DOHH2 (cell line): ENCODE measurements around the gene CBLC.

Source experiments
- H3F3A ChIP-seq: fragments of 200-600 bp; sonication (generic), shearing (Covaris generic); 2 replicates; pipeline ENCODE4 v1.6.0; 2016; ENCODE audit warnings: antibody characterized with exemption, mild to moderate bottlenecking; ENCODE audit not compliant: control insufficient read depth, insufficient read depth
- H3K27ac ChIP-seq: fragments of 200-600 bp; sonication (generic); 2 replicates; pipeline ENCODE4 v1.5.1; 2014; ENCODE audit warnings: low read depth, mild to moderate bottlenecking, low read length, moderate library complexity
- H3K27me3 ChIP-seq: fragments of 200-600 bp; sonication (generic); 2 replicates; pipeline ENCODE4 v1.6.1; 2014; ENCODE audit warnings: mild to moderate bottlenecking, low read length, mixed read lengths; ENCODE audit not compliant: control insufficient read depth
- H3K36me3 ChIP-seq: fragments of 200-600 bp; sonication (generic); 2 replicates; pipeline ENCODE4 v1.6.1; 2014; ENCODE audit warnings: mild to moderate bottlenecking, low read length, moderate library complexity, mixed read lengths; ENCODE audit not compliant: control insufficient read depth
- H3K4me1 ChIP-seq: fragments of 200-600 bp; sonication (generic); 2 replicates; pipeline ENCODE4 v1.6.1; 2014; ENCODE audit warnings: mild to moderate bottlenecking, low read length, mixed read lengths; ENCODE audit not compliant: control insufficient read depth
- H3K4me2 ChIP-seq: fragments of 200-600 bp; sonication (generic); 2 replicates; pipeline ENCODE4 v1.6.0; 2014; ENCODE audit warnings: mild to moderate bottlenecking, low read length, moderate library complexity
- H3K4me3 ChIP-seq: fragments of 200-600 bp; sonication (generic); 2 replicates; pipeline ENCODE4 v1.5.1; 2014; ENCODE audit warnings: mild to moderate bottlenecking, low read length, mixed read lengths
- H3K79me2 ChIP-seq: fragments of 200-600 bp; sonication (generic); 2 replicates; pipeline ENCODE4 v1.6.1; 2014; ENCODE audit warnings: mild to moderate bottlenecking, low read length, mixed read lengths; ENCODE audit not compliant: control insufficient read depth
- H3K9me2 ChIP-seq: fragments of 200-600 bp; sonication (generic); replicated peaks from 2 replicates; pipeline ENCODE4 v1.6.1; 2014; ENCODE audit warnings: mild to moderate bottlenecking, low read length, mixed read lengths; ENCODE audit not compliant: control insufficient read depth
- H3K9me3 ChIP-seq: fragments of 200-600 bp; sonication (generic); 2 replicates; pipeline ENCODE4 v1.6.1; 2014; ENCODE audit warnings: antibody characterized with exemption, low read length, mixed read lengths; ENCODE audit not compliant: control insufficient read depth, insufficient read depth
- H4K20me1 ChIP-seq: fragments of 200-600 bp; sonication (generic); 2 replicates; pipeline ENCODE4 v1.6.0; 2014; ENCODE audit warnings: low read depth, mild to moderate bottlenecking, antibody characterized with exemption, low read length, moderate library complexity; ENCODE audit not compliant: control insufficient read depth, insufficient read depth
- CTCF ChIP-seq: fragments of 200-600 bp; sonication (generic); IDR thresholded peaks from one replicate; pipeline ENCODE4 v1.5.1; 2014; ENCODE audit warnings: antibody characterized with exemption, mild to moderate bottlenecking, low read depth, low read length; ENCODE audit not compliant: poor library complexity, severe bottlenecking
- EZH2phosphoT487 ChIP-seq: fragments of 200-600 bp; sonication (generic); IDR thresholded peaks from 2 replicates; pipeline ENCODE4 v1.6.1; 2017; ENCODE audit warnings: borderline replicate concordance, mild to moderate bottlenecking, antibody characterized with exemption, low read length, moderate library complexity, mixed read lengths

The CBLC gene

DNA sequence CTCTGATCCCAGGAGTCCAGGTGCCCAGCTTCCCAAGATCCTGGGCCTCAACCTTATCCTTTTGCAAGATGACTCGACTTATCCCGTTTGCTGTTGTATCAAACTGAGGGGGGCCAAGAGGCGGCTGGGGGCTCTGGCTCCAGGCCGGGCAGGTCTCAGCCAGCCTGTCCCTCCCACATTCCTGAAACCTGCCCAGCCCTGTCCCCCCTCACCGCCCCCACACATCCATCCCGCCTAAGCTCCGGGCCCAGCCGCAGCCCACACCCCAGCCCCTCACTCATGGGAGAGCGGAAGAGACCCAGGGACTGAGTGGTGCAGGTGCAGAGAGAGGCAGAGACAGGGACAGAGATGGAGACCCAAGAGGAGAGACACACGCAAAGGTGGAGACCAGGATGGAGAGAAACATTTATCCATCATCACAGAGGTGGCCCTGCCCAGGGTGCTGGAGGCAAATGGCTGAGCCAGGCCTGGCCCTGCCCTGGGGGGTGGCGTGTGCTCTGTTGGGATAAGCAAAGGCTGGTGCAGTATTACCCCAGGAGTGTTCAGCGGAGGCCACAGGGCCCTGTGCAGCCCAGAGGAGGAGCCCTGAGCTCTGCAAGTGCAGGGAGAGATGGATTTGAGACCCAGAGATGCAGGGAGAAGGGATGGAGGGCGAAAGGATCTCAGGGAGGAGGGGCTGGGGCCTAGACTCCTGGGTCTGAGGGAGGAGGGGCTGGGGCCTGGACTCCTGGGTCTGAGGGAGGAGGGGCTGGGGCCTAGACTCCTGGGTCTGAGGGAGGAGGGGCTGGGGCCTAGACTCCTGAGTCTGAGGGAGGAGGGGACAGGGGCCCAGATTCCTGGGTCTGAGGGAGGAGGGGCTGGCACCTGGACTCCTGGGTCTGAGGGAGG is 32.8 kb downstream of the CBLC start:
- H3K4me3 ChIP-seq, result no peak overlapping the region
- no peaks in the 10 kb centered on the region for H3K9me2 ChIP-seq
- no peak for TF ChIP-seq EZH2phosphoT487
- TF ChIP-seq CTCF, result no peak
- no peaks in the 10 kb centered on the region for H3K79me2 ChIP-seq
- H3K4me1 ChIP-seq, result no peaks in the 10 kb centered on the region
- H3K27ac ChIP-seq, result no peak overlapping the region
- H3K27me3 ChIP-seq, result peaks cover 4% of the 10 kb centered on the region; the same call in 1 of the 2 replicates
- no peaks in the 10 kb centered on the region for H4K20me1 ChIP-seq
- no peaks in the 10 kb centered on the region for H3K9me3 ChIP-seq
- H3F3A ChIP-seq, result no peaks in the 10 kb centered on the region
- no peak overlapping the region for H3K4me2 ChIP-seq
- no peaks in the 10 kb centered on the region for H3K36me3 ChIP-seq

DNA sequence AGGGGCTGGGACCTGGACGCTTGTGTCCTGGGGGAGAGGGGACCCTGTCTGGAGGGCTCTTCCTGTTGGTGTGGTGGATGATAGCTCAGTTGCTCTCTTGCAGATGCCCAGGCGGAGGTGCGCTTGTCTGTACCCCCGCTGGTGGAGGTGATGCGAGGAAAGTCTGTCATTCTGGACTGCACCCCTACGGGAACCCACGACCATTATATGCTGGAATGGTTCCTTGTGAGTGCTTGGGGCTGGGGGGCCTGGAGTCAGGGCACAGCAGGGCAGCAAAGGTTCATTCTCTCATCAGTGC is 33.4 kb downstream of the CBLC start:
- Histone ChIP-seq H3K9me3 (no peaks in the 10 kb centered on the region), H3K79me2 (no peaks in the 10 kb centered on the region), H3K4me1 (no peaks in the 10 kb centered on the region), H3K27me3 (peaks cover 4% of the 10 kb centered on the region; the same call in 1 of the 2 replicates), H3K9me2 (no peaks in the 10 kb centered on the region), H3K4me2 (no peak overlapping the region), H3K4me3 (no peak overlapping the region), H3K27ac (no peak overlapping the region), H3K36me3 (no peaks in the 10 kb centered on the region), H3F3A (no peaks in the 10 kb centered on the region), H4K20me1 (no peaks in the 10 kb centered on the region)
- TF ChIP-seq CTCF (no peak), EZH2phosphoT487 (no peak)

GRCh38 chr19:44812142-44812718 is 34.5 kb downstream of the CBLC start:
- Histone ChIP-seq H3K4me3 (no peak overlapping the region), H3K36me3 (no peaks in the 10 kb centered on the region), H3K27me3 (peaks cover 4% of the 10 kb centered on the region; the same call in 1 of the 2 replicates), H3K27ac (no peak overlapping the region), H3K9me3 (no peaks in the 10 kb centered on the region), H3K79me2 (no peaks in the 10 kb centered on the region), H3K9me2 (no peaks in the 10 kb centered on the region), H3K4me1 (no peaks in the 10 kb centered on the region), H3K4me2 (no peak overlapping the region), H3F3A (no peaks in the 10 kb centered on the region), H4K20me1 (no peaks in the 10 kb centered on the region)
- TF ChIP-seq CTCF, result no peak
- no peak for TF ChIP-seq EZH2phosphoT487
